ENCODE results near the gene FBXL4. TPM values are rescaled to one million over a fixed set of nuclear protein-coding genes. Genes with fewer than 3 reads are reported as not detected.

The FBXL4 gene
- total and polyA plus RNA-seq, 4 experiments from 2014 or later, result 4.4 to 22.9 (median 15.9) TPM

GRCh38 chr6:98970469-98970868 is 22.7 kb upstream of the FBXL4 start:
- no peaks in the 10 kb centered on the region for H3K4me1 Mint-ChIP-seq
- peaks cover 0 to 14% (median 7%) of the 10 kb centered on the region in 8 donors for H3K9me3 Mint-ChIP-seq
- CTCF ChIA-PET (ENCODE audit: partially characterized antibody), result no interaction called here
- Histone ChIP-seq H3K36me3 (ENCODE audit: insufficient read depth, low read length) (no peaks in the 10 kb centered on the region), H3K27me3 (ENCODE audit: insufficient read depth, low read length) (no peaks in the 10 kb centered on the region), H3K9me3 (ENCODE audit: control insufficient read depth in 1 of 2, low read length in 2 of 2) (no peaks in the 10 kb centered on the region), H3K4me3 (ENCODE audit: low read length in 2 of 2) (no peak overlapping the region), H3K27ac (ENCODE audit: low read depth, low read length) (no peak overlapping the region), H3K4me1 (ENCODE audit: insufficient read depth, low read length) (no peaks in the 10 kb centered on the region)
- intact Hi-C loops (cut with micrococcal nuclease), result no loop called here
- H3K4me3 Mint-ChIP-seq, result no peak overlapping the region
- POLR2A ChIA-PET (ENCODE audit: partially characterized antibody), result no interaction called here
- H3K36me3 Mint-ChIP-seq, result no peaks in the 10 kb centered on the region
- peaks cover 0 to 2% of the 10 kb centered on the region in 2 donors for H3K27me3 Mint-ChIP-seq
- no peak overlapping the region for H3K27ac Mint-ChIP-seq
- no peak for DNase-seq

GRCh38 chr6:98967616-98968015 is 19.9 kb upstream of the FBXL4 start:
- Mint-ChIP-seq H3K27me3 (peaks cover 7 to 13% of the 10 kb centered on the region in 2 donors), H3K4me3 (no peak overlapping the region), H3K27ac (peak overlapping the region in 1 of 7 donors; percentile 32), H3K4me1 (no peaks in the 10 kb centered on the region), H3K9me3 (peaks cover 0 to 6% (median 5%) of the 10 kb centered on the region in 8 donors), H3K36me3 (no peaks in the 10 kb centered on the region)
- Histone ChIP-seq H3K4me3 (ENCODE audit: low read length in 2 of 2) (no peak overlapping the region), H3K27me3 (ENCODE audit: insufficient read depth, low read length) (no peaks in the 10 kb centered on the region), H3K36me3 (ENCODE audit: insufficient read depth, low read length) (no peaks in the 10 kb centered on the region), H3K4me1 (ENCODE audit: insufficient read depth, low read length) (no peaks in the 10 kb centered on the region), H3K9me3 (ENCODE audit: control insufficient read depth in 1 of 2, low read length in 2 of 2) (no peaks in the 10 kb centered on the region), H3K27ac (ENCODE audit: low read depth, low read length) (no peak overlapping the region)
- CTCF ChIA-PET (ENCODE audit: partially characterized antibody), result no interaction called here
- POLR2A ChIA-PET (ENCODE audit: partially characterized antibody), result no interaction called here
- intact Hi-C loops (cut with micrococcal nuclease), result no loop called here
- DNase-seq, result no peak

DNA sequence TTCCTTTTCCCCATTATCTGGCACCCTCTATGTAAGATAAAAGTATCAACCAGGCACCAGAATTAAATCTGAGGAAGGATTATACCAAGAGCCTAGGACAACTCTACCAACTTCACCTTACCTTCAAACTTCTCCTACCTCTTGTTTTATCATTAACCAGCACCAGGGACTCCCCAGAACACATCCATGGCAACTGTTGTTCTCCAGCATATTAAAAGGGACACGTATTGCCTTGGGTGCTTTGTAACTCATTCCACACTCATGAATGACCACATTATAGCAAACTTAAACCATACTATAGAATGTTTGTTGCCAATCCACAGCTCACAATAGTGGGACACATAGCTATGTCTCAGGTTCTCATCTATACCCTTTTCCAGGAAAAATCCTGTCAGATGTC is 11.9 kb upstream of the FBXL4 start:
- Mint-ChIP-seq H3K27me3 (peaks cover 10 to 12% of the 10 kb centered on the region in 2 donors), H3K4me1 (no peaks in the 10 kb centered on the region), H3K9me3 (peaks cover 0 to 5% (median 0%) of the 10 kb centered on the region in 8 donors), H3K36me3 (no peaks in the 10 kb centered on the region), H3K4me3 (no peak overlapping the region), H3K27ac (no peak overlapping the region)
- no peak for DNase-seq
- Histone ChIP-seq H3K4me1 (ENCODE audit: insufficient read depth, low read length) (no peaks in the 10 kb centered on the region), H3K36me3 (ENCODE audit: insufficient read depth, low read length) (no peaks in the 10 kb centered on the region), H3K4me3 (ENCODE audit: low read length in 2 of 2) (no peak overlapping the region), H3K27ac (ENCODE audit: low read depth, low read length) (no peak overlapping the region), H3K9me3 (ENCODE audit: control insufficient read depth in 1 of 2, low read length in 2 of 2) (no peaks in the 10 kb centered on the region), H3K27me3 (ENCODE audit: insufficient read depth, low read length) (no peaks in the 10 kb centered on the region)
- CTCF ChIA-PET (ENCODE audit: partially characterized antibody), result no interaction called here
- intact Hi-C loops (cut with micrococcal nuclease), result no loop called here
- POLR2A ChIA-PET (ENCODE audit: partially characterized antibody), result no interaction called here

DNA sequence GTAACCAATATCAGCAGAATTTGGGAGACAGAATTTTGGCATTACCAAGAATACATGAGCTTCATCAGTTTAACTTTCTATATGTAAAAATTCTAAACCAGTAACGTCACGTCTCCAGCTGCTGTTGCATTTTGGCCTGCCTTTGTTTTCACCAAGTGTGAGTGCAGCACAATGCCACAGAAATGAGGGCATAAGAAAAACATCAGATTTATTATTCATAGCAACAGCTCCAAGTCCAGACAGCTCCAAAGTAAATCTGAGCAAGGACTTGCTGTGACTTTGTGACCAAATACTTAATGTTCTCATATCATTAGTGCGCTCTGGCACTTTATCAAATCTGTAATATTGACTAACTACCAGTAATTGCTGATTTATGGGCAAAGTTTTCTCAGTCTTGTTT is 11.0 kb upstream of the FBXL4 start:
- H3K4me1 Mint-ChIP-seq, result no peaks in the 10 kb centered on the region
- H3K9me3 ChIP-seq (ENCODE audit: control insufficient read depth in 1 of 2, low read length in 2 of 2), result no peaks in the 10 kb centered on the region
- H3K4me1 ChIP-seq (ENCODE audit: insufficient read depth, low read length), result no peaks in the 10 kb centered on the region
- peaks cover 7 to 8% of the 10 kb centered on the region in 2 donors for H3K27me3 Mint-ChIP-seq
- no peak overlapping the region for H3K4me3 Mint-ChIP-seq
- no peak for DNase-seq
- ChIA-PET CTCF (ENCODE audit: partially characterized antibody) (no interaction called here), POLR2A (ENCODE audit: partially characterized antibody) (no interaction called here)
- no peaks in the 10 kb centered on the region for H3K36me3 Mint-ChIP-seq
- H3K27ac Mint-ChIP-seq, result no peak overlapping the region
- H3K27ac ChIP-seq (ENCODE audit: low read depth, low read length), result no peak overlapping the region
- no peak overlapping the region for H3K4me3 ChIP-seq (ENCODE audit: low read length in 2 of 2)
- H3K27me3 ChIP-seq (ENCODE audit: insufficient read depth, low read length), result no peaks in the 10 kb centered on the region
- H3K9me3 Mint-ChIP-seq, result peaks cover 0 to 5% (median 0%) of the 10 kb centered on the region in 8 donors
- intact Hi-C loops (cut with micrococcal nuclease), result no loop called here
- no peaks in the 10 kb centered on the region for H3K36me3 ChIP-seq (ENCODE audit: insufficient read depth, low read length)

- Mint-ChIP-seq H3K27ac (peak overlapping the region in 1 of 7 donors; percentile 25), H3K4me3 (no peak overlapping the region), H3K27me3 (peaks cover 3 to 5% of the 10 kb centered on the region in 2 donors), H3K4me1 (no peaks in the 10 kb centered on the region), H3K9me3 (peaks cover 0 to 5% (median 0%) of the 10 kb centered on the region in 8 donors), H3K36me3 (no peaks in the 10 kb centered on the region)
- Histone ChIP-seq H3K27me3 (ENCODE audit: insufficient read depth, low read length) (no peaks in the 10 kb centered on the region), H3K9me3 (ENCODE audit: control insufficient read depth in 1 of 2, low read length in 2 of 2) (no peaks in the 10 kb centered on the region), H3K4me3 (ENCODE audit: low read length in 2 of 2) (no peak overlapping the region), H3K36me3 (ENCODE audit: insufficient read depth, low read length) (no peaks in the 10 kb centered on the region), H3K4me1 (ENCODE audit: insufficient read depth, low read length) (no peaks in the 10 kb centered on the region), H3K27ac (ENCODE audit: low read depth, low read length) (no peak overlapping the region)
- POLR2A ChIA-PET (ENCODE audit: partially characterized antibody), result interaction anchor here (0.8 kb wide), 1 partner anchor 9 kb away, joined by 3 read pairs; no protein-coding TSS in a partner anchor
- CTCF ChIA-PET (ENCODE audit: partially characterized antibody), result no interaction called here
- DNase-seq, result no peak
- intact Hi-C loops (cut with micrococcal nuclease), result no loop called here
These were observed 9.7 kb upstream of the FBXL4 start for GRCh38 chr6:98957450-98957849.

- no peaks in the 10 kb centered on the region for H3K9me3 ChIP-seq (ENCODE audit: control insufficient read depth in 1 of 2, low read length in 2 of 2)
- no peak overlapping the region for H3K27ac ChIP-seq (ENCODE audit: low read depth, low read length)
- peaks cover 24% of the 10 kb centered on the region for H3K4me1 ChIP-seq (ENCODE audit: insufficient read depth, low read length)
- no peaks in the 10 kb centered on the region for H3K36me3 ChIP-seq (ENCODE audit: insufficient read depth, low read length)
- H3K4me1 Mint-ChIP-seq, result peaks cover 18 to 27% (median 22%) of the 10 kb centered on the region in 4 donors
- no peak overlapping the region for H3K4me3 ChIP-seq (ENCODE audit: low read length in 2 of 2)
- DNase-seq, result no peak
- POLR2A ChIA-PET (ENCODE audit: partially characterized antibody), result no interaction called here
- H3K36me3 Mint-ChIP-seq, result peaks cover 0 to 11% of the 10 kb centered on the region in 2 donors
- no peaks in the 10 kb centered on the region for H3K27me3 ChIP-seq (ENCODE audit: insufficient read depth, low read length)
- H3K27me3 Mint-ChIP-seq, result peaks cover 0 to 2% of the 10 kb centered on the region in 2 donors
- intact Hi-C loops (cut with micrococcal nuclease), result loop anchor here (5.0 to 10.0 kb wide), 3 partner anchors 102 to 1935 kb away; partner anchors contain the start of genes ASCC3 and POU3F2
- peak overlapping the region in 1 of 8 donors; percentile 7 for H3K4me3 Mint-ChIP-seq
- H3K27ac Mint-ChIP-seq, result no peak overlapping the region
- CTCF ChIA-PET (ENCODE audit: partially characterized antibody), result no interaction called here
- H3K9me3 Mint-ChIP-seq, result peaks cover 0 to 5% (median 0%) of the 10 kb centered on the region in 8 donors
These were observed 1.8 kb upstream of the FBXL4 start for GRCh38 chr6:98949589-98949988.

GRCh38 chr6:98946879-98947410 is 801 bp downstream of the FBXL4 start:
- intact Hi-C loops (cut with micrococcal nuclease), result loop anchor here (5.0 to 10.0 kb wide), 3 partner anchors 100 to 1938 kb away; partner anchors contain the start of genes ASCC3 and POU3F2
- H3K27me3 Mint-ChIP-seq, result no peaks in the 10 kb centered on the region
- H3K4me1 ChIP-seq (ENCODE audit: insufficient read depth, low read length), result peaks cover 26% of the 10 kb centered on the region
- no peaks in the 10 kb centered on the region for H3K36me3 ChIP-seq (ENCODE audit: insufficient read depth, low read length)
- H3K4me3 Mint-ChIP-seq, result peak overlapping the region; percentile 88 to 97 (median 95)
- ChIA-PET CTCF (ENCODE audit: partially characterized antibody) (no interaction called here), POLR2A (ENCODE audit: partially characterized antibody) (interaction anchor here (1.0 to 1.8 kb wide), 3 partner anchors 8 to 1664 kb away, joined by 3 to 4 read pairs (median 4); partner anchors contain the start of gene MMS22L)
- H3K27ac ChIP-seq (ENCODE audit: low read depth, low read length), result peak overlapping the region; percentile 51
- peak; percentile 43 to 64 (median 49) for DNase-seq
- peak overlapping the region; percentile 89 to 96 (median 93) for H3K27ac Mint-ChIP-seq
- H3K27me3 ChIP-seq (ENCODE audit: insufficient read depth, low read length), result no peaks in the 10 kb centered on the region
- peaks cover 14 to 15% of the 10 kb centered on the region in 2 donors for H3K36me3 Mint-ChIP-seq
- no peaks in the 10 kb centered on the region for H3K9me3 ChIP-seq (ENCODE audit: control insufficient read depth in 1 of 2, low read length in 2 of 2)
- H3K4me1 Mint-ChIP-seq, result peaks cover 28 to 35% (median 33%) of the 10 kb centered on the region in 4 donors
- H3K9me3 Mint-ChIP-seq, result peaks cover 0 to 7% (median 4%) of the 10 kb centered on the region in 8 donors
- H3K4me3 ChIP-seq (ENCODE audit: low read length in 2 of 2), result peak overlapping the region; percentile 84 to 85
